ENCODE measurements around the gene OR1J1. TPM values are rescaled to one million over a fixed set of nuclear protein-coding genes. Genes with fewer than 3 reads are reported as not detected.

OR1J1 gene
- total RNA-seq, 1 donor from 2014 or later: not detected

GRCh38 chr9:122446819-122447484, 30.8 kb downstream of the OR1J1 start:
- FAIRE-seq (no peak), DNase-seq (ENCODE audit: low spot score in 2 of 2) (no peak)

GRCh38 chr9:122445155-122445749, 32.5 kb downstream of the OR1J1 start:
- no peak for DNase-seq (ENCODE audit: low spot score in 2 of 2)

GRCh38 chr9:122444041-122444733, 33.5 kb downstream of the OR1J1 start:
- DNase-seq (ENCODE audit: low spot score in 2 of 2) (no peak), FAIRE-seq (no peak)

More at GRCh38 chr9:122445155-122445749, 32.5 kb downstream of the OR1J1 start:
- FAIRE-seq: no peak

- DNase-seq (ENCODE audit: low spot score in 2 of 2): no peak
- no peak for FAIRE-seq
Measured at GRCh38 chr9:122442568-122442967, 35.2 kb downstream of the OR1J1 start.

Other genes starting within 250 kb of the OR1J1 start
- gene LHX6, start 249.0 kb downstream of the OR1J1 start, total RNA-seq: 11.8 TPM
- gene RBM18, start 213.1 kb downstream of the OR1J1 start, total RNA-seq: 15.9 TPM
- 24.5 TPM for gene MRRF, start 213.0 kb downstream of the OR1J1 start, total RNA-seq
- gene PTGS1, start 106.9 kb downstream of the OR1J1 start, total RNA-seq: 0.41 TPM
- gene OR1J2, start 32.9 kb upstream of the OR1J1 start, total RNA-seq: not detected
- not detected for gene OR1J4, start 41.2 kb upstream of the OR1J1 start, total RNA-seq
- not detected for gene OR1N1, start 49.4 kb upstream of the OR1J1 start, total RNA-seq
- gene OR1N2, start 75.2 kb upstream of the OR1J1 start, total RNA-seq: not detected
- not detected for gene OR1L8, start 105.5 kb upstream of the OR1J1 start, total RNA-seq
- gene OR1Q1, start 136.8 kb upstream of the OR1J1 start, total RNA-seq: not detected
- not detected for gene OR1B1, start 179.7 kb upstream of the OR1J1 start, total RNA-seq
- gene OR1L1, start 183.8 kb upstream of the OR1J1 start, total RNA-seq: not detected
- gene OR1L3, start 197.2 kb upstream of the OR1J1 start, total RNA-seq: not detected
- gene OR1L4, start 246.1 kb upstream of the OR1J1 start, total RNA-seq: not detected

Measured in frontal cortex (tissue), 4 donors.